DND-41 (cell line): ENCODE measurements around the gene ETNK2.

ENCODE experiments used
- EZH2 ChIP-seq: IDR thresholded peaks from 3 replicates; pipeline ENCODE4 v1.6.1; 2012; ENCODE audit warnings: borderline replicate concordance, low read depth, mild to moderate bottlenecking, moderate library complexity, low read length, inconsistent platforms; ENCODE audit not compliant: severe bottlenecking
- TF ChIP-seq, protein P1 (sequence below): IDR thresholded peaks from 2 replicates; pipeline ENCODE4 v1.5.1; 2012; ENCODE audit warnings: borderline replicate concordance, low read length, moderate library complexity, mild to moderate bottlenecking; ENCODE audit not compliant: poor library complexity, severe bottlenecking; ENCODE audit errors: extremely low read depth

DNA sequence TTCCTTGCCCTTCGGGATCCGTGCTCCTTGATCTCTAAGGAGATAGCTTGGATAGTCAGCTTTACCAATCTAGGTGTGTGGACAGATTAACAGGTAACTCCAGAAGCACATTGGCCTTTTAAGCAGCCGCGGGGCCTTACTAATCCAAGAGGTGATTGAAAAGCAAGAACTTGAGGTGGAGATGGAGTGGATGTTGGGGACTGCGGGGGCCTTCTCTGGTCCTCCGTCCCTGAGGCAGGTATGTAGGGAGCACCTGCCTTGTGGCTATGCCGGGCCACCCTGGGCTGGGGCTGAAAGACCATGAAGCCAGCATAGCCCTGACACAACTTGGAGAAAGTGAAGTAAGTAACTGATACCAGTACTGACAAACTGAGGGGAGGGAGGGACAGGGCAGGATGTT lies 68.4 kb downstream of the ETNK2 start:
- TF ChIP-seq, protein P1, sequence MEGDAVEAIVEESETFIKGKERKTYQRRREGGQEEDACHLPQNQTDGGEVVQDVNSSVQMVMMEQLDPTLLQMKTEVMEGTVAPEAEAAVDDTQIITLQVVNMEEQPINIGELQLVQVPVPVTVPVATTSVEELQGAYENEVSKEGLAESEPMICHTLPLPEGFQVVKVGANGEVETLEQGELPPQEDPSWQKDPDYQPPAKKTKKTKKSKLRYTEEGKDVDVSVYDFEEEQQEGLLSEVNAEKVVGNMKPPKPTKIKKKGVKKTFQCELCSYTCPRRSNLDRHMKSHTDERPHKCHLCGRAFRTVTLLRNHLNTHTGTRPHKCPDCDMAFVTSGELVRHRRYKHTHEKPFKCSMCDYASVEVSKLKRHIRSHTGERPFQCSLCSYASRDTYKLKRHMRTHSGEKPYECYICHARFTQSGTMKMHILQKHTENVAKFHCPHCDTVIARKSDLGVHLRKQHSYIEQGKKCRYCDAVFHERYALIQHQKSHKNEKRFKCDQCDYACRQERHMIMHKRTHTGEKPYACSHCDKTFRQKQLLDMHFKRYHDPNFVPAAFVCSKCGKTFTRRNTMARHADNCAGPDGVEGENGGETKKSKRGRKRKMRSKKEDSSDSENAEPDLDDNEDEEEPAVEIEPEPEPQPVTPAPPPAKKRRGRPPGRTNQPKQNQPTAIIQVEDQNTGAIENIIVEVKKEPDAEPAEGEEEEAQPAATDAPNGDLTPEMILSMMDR = no peak
- TF ChIP-seq EZH2 = no peak
